PC-9 (cell line): Measurements from ENCODE around the gene ETS1. TPM values are rescaled to one million over a fixed set of nuclear protein-coding genes. Genes with fewer than 3 reads are reported as not detected.

ENCODE experiments used
- BruUV-seq: library from RNA; stranded (reverse); fragments of 400-500 nt; replicated peaks from 2 replicates; lab custom pipeline; 2021; lab: Mats Ljungman, UMichigan
- CTCF ChIA-PET: fragments of 300-600 bp; sonication (Branson Sonifier 250); formaldehyde crosslinking; loops from one replicate; lab custom pipeline; 2022; ENCODE audit warnings: antibody characterized with exemption; lab: Charles Lee
- POLR2A ChIA-PET: fragments of 300-600 bp; sonication (Branson Sonifier 250); formaldehyde crosslinking; loops from one replicate; lab custom pipeline; 2022; ENCODE audit warnings: antibody characterized with exemption; ENCODE audit not compliant: unreplicated experiment; lab: Charles Lee
- DNase-seq, 2 experiments: peaks; one replicate each; pipeline versions ENCODE4 v3.0.0 to v3.0.0-alpha.2; 2015 to 2022; ENCODE audit warnings: mixed read lengths in 1 of 2
- H2AFZ ChIP-seq: fragments of 200-600 bp; sonication (generic); 2 replicates; pipeline ENCODE4 v1.8.1; 2017; ENCODE audit warnings: antibody characterized with exemption
- H3F3A ChIP-seq: fragments of 200-600 bp; sonication (generic); 2 replicates; pipeline ENCODE4 v1.8.1; 2017; ENCODE audit warnings: antibody characterized with exemption, mild to moderate bottlenecking, low read depth; ENCODE audit not compliant: insufficient read depth
- H3K27ac ChIP-seq: fragments of 200-600 bp; sonication (generic); 2 replicates; pipeline ENCODE4 v1.6.1; 2016; ENCODE audit warnings: mixed run types
- H3K27me3 ChIP-seq: fragments of 200-600 bp; sonication (generic); 2 replicates; pipeline ENCODE4 v1.6.1; 2016; ENCODE audit warnings: low read depth, mixed run types; ENCODE audit not compliant: insufficient read depth
- H3K36me3 ChIP-seq: fragments of 200-600 bp; sonication (generic); 2 replicates; pipeline ENCODE4 v1.6.1; 2016; ENCODE audit warnings: low read depth, mixed run types
- H3K4me1 ChIP-seq: fragments of 200-600 bp; sonication (generic); replicated peaks from 2 replicates; pipeline ENCODE4 v1.6.1; 2016; ENCODE audit warnings: mixed run types; ENCODE audit not compliant: insufficient read depth
- H3K4me2 ChIP-seq: fragments of 200-600 bp; sonication (generic); 2 replicates; pipeline ENCODE4 v1.6.1; 2017; ENCODE audit warnings: mixed run types
- H3K4me3 ChIP-seq: fragments of 200-600 bp; sonication (generic); 2 replicates; pipeline ENCODE4 v1.6.1; 2016; ENCODE audit warnings: mixed run types
- H3K79me2 ChIP-seq: fragments of 200-600 bp; sonication (generic); 2 replicates; pipeline ENCODE4 v1.6.1; 2017; ENCODE audit warnings: low read depth, mixed run types
- H3K9me2 ChIP-seq: fragments of 200-600 bp; sonication (generic); 2 replicates; pipeline ENCODE4 v1.8.1; 2017; ENCODE audit warnings: mild to moderate bottlenecking; ENCODE audit not compliant: insufficient read depth
- H3K9me3 ChIP-seq: fragments of 200-600 bp; sonication (generic); 2 replicates; pipeline ENCODE4 v1.8.1; 2016; ENCODE audit warnings: low read depth; ENCODE audit not compliant: insufficient read depth
- H4K20me1 ChIP-seq: fragments of 200-600 bp; sonication (generic); 2 replicates; pipeline ENCODE4 v1.8.1; 2017; ENCODE audit not compliant: insufficient read depth
- EZH2 ChIP-seq: fragments of 200-600 bp; sonication (generic); IDR thresholded peaks from 2 replicates; pipeline ENCODE4 v1.8.0; 2017; ENCODE audit warnings: antibody characterized with exemption, low read depth
- intact Hi-C: fragments of 100-400 bp; cut with micrococcal nuclease; formaldehyde crosslinking; loops from one replicate; pipeline ENCODE4 v1.10.0; 2022; ENCODE audit not compliant: unreplicated experiment
- total RNA-seq: library from RNA; stranded (reverse); gene quantifications from 2 replicates; pipeline ENCODE4 v1.2.3, GENCODE V29; 2021
- TF ChIP-seq, protein P1 (sequence below): fragments of 200-600 bp; sonication (generic); conservative IDR thresholded peaks from 2 replicates; pipeline ENCODE4 v1.6.1; 2017; ENCODE audit warnings: mixed run types, antibody characterized with exemption, mild to moderate bottlenecking, moderate library complexity

The ETS1 gene
- total RNA-seq, 1 experiment from 2014 or later = 23.3 TPM

GRCh38 chr11:128437136-128437535 lies 150.2 kb downstream of the ETS1 start:
- TF ChIP-seq EZH2 = no peak
- TF ChIP-seq, protein P1, sequence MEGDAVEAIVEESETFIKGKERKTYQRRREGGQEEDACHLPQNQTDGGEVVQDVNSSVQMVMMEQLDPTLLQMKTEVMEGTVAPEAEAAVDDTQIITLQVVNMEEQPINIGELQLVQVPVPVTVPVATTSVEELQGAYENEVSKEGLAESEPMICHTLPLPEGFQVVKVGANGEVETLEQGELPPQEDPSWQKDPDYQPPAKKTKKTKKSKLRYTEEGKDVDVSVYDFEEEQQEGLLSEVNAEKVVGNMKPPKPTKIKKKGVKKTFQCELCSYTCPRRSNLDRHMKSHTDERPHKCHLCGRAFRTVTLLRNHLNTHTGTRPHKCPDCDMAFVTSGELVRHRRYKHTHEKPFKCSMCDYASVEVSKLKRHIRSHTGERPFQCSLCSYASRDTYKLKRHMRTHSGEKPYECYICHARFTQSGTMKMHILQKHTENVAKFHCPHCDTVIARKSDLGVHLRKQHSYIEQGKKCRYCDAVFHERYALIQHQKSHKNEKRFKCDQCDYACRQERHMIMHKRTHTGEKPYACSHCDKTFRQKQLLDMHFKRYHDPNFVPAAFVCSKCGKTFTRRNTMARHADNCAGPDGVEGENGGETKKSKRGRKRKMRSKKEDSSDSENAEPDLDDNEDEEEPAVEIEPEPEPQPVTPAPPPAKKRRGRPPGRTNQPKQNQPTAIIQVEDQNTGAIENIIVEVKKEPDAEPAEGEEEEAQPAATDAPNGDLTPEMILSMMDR = no peak
- Histone ChIP-seq H3K27me3 (no peaks in the 10 kb centered on the region), H3K4me1 (no peaks in the 10 kb centered on the region), H4K20me1 (no peaks in the 10 kb centered on the region), H2AFZ (no peak overlapping the region), H3K4me2 (no peak overlapping the region), H3K27ac (no peak overlapping the region), H3K79me2 (no peaks in the 10 kb centered on the region), H3K4me3 (no peak overlapping the region), H3K9me2 (0 out of 2 replicates have a peak, but pooled peaks cover 4% of the 10 kb centered on the region), H3K9me3 (no peaks in the 10 kb centered on the region), H3F3A (no peaks in the 10 kb centered on the region), H3K36me3 (no peaks in the 10 kb centered on the region)
- ChIA-PET POLR2A (no interaction called here), CTCF (no interaction called here)
- DNase-seq = no peak
- intact Hi-C loops = no loop called here
- no TSS peak for BruUV-seq

GRCh38 chr11:128434818-128435217 lies 152.5 kb downstream of the ETS1 start:
- H3K9me2 ChIP-seq = 0 out of 2 replicates have a peak, but pooled peaks cover 4% of the 10 kb centered on the region
- H3F3A ChIP-seq = no peaks in the 10 kb centered on the region
- ChIA-PET POLR2A (no interaction called here), CTCF (no interaction called here)
- H3K4me1 ChIP-seq = no peaks in the 10 kb centered on the region
- no peaks in the 10 kb centered on the region for H3K36me3 ChIP-seq
- no peak for TF ChIP-seq EZH2
- TF ChIP-seq, protein P1 = no peak
- no peak overlapping the region for H3K4me3 ChIP-seq
- no peak overlapping the region for H3K4me2 ChIP-seq
- no peak overlapping the region for H2AFZ ChIP-seq
- no peaks in the 10 kb centered on the region for H3K79me2 ChIP-seq
- no peaks in the 10 kb centered on the region for H3K27me3 ChIP-seq
- intact Hi-C loops = no loop called here
- DNase-seq = no peak
- H3K9me3 ChIP-seq = no peaks in the 10 kb centered on the region
- H3K27ac ChIP-seq = no peak overlapping the region
- BruUV-seq = no TSS peak
- H4K20me1 ChIP-seq = no peaks in the 10 kb centered on the region

DNA sequence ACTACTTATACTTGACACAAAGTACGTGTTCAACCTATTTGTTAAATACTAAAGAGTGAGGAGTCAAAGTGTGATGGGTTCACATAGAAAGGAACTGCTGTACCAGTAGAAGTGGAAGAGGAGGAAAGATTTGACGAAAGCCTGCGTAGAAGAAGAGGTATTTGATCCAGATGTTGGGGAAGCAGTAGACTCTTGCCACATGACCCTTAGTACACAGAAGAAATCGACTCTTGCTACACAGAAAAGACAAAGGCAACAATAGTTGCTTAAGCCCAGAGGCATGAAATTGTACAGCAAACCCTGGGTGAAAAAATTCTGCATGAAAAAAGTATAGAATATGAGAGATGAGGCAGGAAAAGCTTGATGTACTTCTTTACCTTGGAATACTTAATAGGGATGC lies 152.9 kb downstream of the ETS1 start:
- POLR2A ChIA-PET = no interaction called here
- CTCF ChIA-PET = no interaction called here

More for the DNA sequence above, 152.9 kb downstream of the ETS1 start:
- intact Hi-C loops = no loop called here
- no peaks in the 10 kb centered on the region for H3K27me3 ChIP-seq
- no peaks in the 10 kb centered on the region for H3F3A ChIP-seq
- H3K4me1 ChIP-seq = no peaks in the 10 kb centered on the region
- H3K4me2 ChIP-seq = no peak overlapping the region
- H3K79me2 ChIP-seq = no peaks in the 10 kb centered on the region
- H3K27ac ChIP-seq = no peak overlapping the region
- no peak overlapping the region for H2AFZ ChIP-seq
- no peak overlapping the region for H3K4me3 ChIP-seq
- H3K9me2 ChIP-seq = no peaks in the 10 kb centered on the region
- no peaks in the 10 kb centered on the region for H4K20me1 ChIP-seq
- TF ChIP-seq EZH2 = no peak
- TF ChIP-seq, protein P1 = no peak
- BruUV-seq = no TSS peak
- DNase-seq = no peak
- H3K36me3 ChIP-seq = no peaks in the 10 kb centered on the region
- no peaks in the 10 kb centered on the region for H3K9me3 ChIP-seq
